Ishikawa (cell line): ENCODE measurements around the gene PLXNA2.

Experiments
- CEBPB ChIP-seq: IDR thresholded peaks from 2 replicates; pipeline ENCODE4 v1.6.1; 2012
- CREB1 ChIP-seq: IDR thresholded peaks from 2 replicates; pipeline ENCODE4 v1.6.1; 2012; ENCODE audit warnings: low read depth
- EGR1 ChIP-seq: IDR thresholded peaks from 2 replicates; pipeline ENCODE4 v1.6.1; 2012
- EP300 ChIP-seq: IDR thresholded peaks from 2 replicates; pipeline ENCODE4 v1.6.1; 2012; ENCODE audit warnings: borderline replicate concordance
- FOXM1 ChIP-seq: IDR thresholded peaks from 2 replicates; pipeline ENCODE4 v1.6.1; 2012; ENCODE audit warnings: low read depth, borderline replicate concordance
- NFIC ChIP-seq: IDR thresholded peaks from 2 replicates; pipeline ENCODE4 v1.6.1; 2012
- RAD21 ChIP-seq: IDR thresholded peaks from 2 replicates; pipeline ENCODE4 v1.6.1; 2012; ENCODE audit warnings: low read depth
- TAF1 ChIP-seq: IDR thresholded peaks from 2 replicates; pipeline ENCODE4 v1.6.1; 2012; ENCODE audit warnings: low read depth, mild to moderate bottlenecking
- TCF12 ChIP-seq: IDR thresholded peaks from 2 replicates; pipeline ENCODE4 v1.6.1; 2012; ENCODE audit warnings: low read depth
- TEAD4 ChIP-seq: IDR thresholded peaks from 2 replicates; pipeline ENCODE4 v1.6.1; 2012
- YY1 ChIP-seq: IDR thresholded peaks from 2 replicates; pipeline ENCODE4 v1.6.1; 2012; ENCODE audit warnings: low read depth
- ZBTB7A ChIP-seq: IDR thresholded peaks from 2 replicates; pipeline ENCODE4 v1.6.1; 2012; ENCODE audit warnings: low read depth
- TF ChIP-seq, protein P1 (sequence below): IDR thresholded peaks from 2 replicates; pipeline ENCODE4 v1.6.1; 2012
- TF ChIP-seq, protein P2 (sequence below): IDR thresholded peaks from 2 replicates; pipeline ENCODE4 v1.6.1; 2012; ENCODE audit warnings: low read depth, mild to moderate bottlenecking
- TF ChIP-seq, protein P3 (sequence below): IDR thresholded peaks from 2 replicates; pipeline ENCODE4 v1.6.1; 2012

Gene PLXNA2

DNA sequence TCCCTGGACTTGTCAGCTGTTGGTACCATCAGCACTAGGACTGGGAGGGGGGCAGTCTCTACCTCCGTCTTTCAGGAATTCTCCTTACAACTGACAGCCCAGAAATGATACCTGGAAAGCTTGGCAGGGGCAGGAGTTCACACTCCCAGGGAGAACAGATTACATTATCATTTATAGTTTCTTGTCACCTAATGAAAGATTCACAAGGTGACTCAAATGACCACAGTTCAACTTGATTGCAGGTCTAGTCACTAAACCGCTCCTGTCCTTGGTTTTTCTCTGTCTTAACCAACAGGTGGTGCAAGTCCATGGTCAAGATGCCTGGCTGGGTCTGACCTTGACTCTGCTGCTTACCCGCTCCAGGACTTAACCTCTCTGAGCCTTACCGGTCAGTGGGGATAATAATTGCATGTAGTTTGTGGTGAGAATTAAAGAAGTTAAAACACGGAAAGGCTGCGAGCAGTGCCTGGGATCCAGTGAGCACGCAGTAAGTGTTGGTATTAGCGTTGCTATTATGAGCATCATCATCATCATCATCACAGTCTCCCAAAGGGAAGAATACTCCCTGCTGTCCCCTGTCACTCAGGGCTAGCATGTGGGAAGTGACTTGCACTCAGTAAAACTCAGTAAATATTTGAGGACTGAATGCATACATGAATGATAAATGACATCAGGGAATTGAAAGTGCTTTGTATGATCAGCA lies 207.9 kb downstream of the PLXNA2 start:
- TF ChIP-seq RAD21 (peak; percentile 16; the same call in 1 of the 2 replicates), FOXM1 (no peak)

DNA sequence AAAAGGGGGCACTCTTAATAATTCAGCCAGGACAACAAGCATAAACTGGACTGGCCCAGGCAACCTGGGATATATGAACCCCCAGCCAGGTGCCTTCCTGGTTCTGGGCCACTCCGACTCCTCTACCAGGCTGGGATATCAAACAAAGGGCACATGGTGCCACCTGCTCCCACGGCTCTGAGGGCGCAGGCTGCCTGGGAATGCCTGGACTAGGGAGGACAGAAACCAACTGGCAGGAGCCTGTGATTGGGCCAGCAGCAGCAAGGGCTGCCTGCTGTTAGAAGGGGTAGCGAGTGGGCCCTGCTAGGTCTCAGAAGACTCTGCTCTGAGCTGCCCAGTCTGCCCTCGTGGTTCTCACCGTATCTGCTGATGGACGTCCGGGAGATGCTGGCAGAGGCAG lies 210.0 kb downstream of the PLXNA2 start:
- TF ChIP-seq TAF1 (no peak), CEBPB (no peak), TCF12 (no peak), FOXM1 (no peak)
- TF ChIP-seq, protein P1, sequence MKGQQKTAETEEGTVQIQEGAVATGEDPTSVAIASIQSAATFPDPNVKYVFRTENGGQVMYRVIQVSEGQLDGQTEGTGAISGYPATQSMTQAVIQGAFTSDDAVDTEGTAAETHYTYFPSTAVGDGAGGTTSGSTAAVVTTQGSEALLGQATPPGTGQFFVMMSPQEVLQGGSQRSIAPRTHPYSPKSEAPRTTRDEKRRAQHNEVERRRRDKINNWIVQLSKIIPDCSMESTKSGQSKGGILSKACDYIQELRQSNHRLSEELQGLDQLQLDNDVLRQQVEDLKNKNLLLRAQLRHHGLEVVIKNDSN = no peak
- TF ChIP-seq, protein P2, sequence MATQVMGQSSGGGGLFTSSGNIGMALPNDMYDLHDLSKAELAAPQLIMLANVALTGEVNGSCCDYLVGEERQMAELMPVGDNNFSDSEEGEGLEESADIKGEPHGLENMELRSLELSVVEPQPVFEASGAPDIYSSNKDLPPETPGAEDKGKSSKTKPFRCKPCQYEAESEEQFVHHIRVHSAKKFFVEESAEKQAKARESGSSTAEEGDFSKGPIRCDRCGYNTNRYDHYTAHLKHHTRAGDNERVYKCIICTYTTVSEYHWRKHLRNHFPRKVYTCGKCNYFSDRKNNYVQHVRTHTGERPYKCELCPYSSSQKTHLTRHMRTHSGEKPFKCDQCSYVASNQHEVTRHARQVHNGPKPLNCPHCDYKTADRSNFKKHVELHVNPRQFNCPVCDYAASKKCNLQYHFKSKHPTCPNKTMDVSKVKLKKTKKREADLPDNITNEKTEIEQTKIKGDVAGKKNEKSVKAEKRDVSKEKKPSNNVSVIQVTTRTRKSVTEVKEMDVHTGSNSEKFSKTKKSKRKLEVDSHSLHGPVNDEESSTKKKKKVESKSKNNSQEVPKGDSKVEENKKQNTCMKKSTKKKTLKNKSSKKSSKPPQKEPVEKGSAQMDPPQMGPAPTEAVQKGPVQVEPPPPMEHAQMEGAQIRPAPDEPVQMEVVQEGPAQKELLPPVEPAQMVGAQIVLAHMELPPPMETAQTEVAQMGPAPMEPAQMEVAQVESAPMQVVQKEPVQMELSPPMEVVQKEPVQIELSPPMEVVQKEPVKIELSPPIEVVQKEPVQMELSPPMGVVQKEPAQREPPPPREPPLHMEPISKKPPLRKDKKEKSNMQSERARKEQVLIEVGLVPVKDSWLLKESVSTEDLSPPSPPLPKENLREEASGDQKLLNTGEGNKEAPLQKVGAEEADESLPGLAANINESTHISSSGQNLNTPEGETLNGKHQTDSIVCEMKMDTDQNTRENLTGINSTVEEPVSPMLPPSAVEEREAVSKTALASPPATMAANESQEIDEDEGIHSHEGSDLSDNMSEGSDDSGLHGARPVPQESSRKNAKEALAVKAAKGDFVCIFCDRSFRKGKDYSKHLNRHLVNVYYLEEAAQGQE = no peak

DNA sequence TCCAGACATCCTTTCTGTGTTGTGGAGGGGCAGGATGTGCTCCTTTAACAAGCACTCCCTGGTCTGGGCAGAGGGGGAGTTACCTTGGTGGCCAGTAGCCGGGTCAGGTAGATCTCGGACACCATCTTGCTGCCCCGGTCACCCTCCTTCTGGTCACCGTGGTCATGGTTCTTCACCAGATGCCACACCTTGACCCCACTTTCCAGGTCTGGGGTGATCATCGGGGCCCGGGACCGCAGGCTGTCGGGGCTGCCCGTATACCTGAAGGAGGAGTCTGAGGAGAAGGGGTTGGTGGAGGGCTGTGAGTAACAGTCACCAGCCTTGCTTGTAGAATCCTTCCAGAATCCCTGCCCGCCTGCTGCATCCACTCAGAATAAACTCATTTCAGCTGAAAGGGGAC lies 210.9 kb downstream of the PLXNA2 start:
- TF ChIP-seq EP300 = no peak
- TF ChIP-seq NFIC = no peak
- no peak for TF ChIP-seq CREB1
- TF ChIP-seq FOXM1 = no peak
- TF ChIP-seq TAF1 = no peak
- TF ChIP-seq, protein P3, sequence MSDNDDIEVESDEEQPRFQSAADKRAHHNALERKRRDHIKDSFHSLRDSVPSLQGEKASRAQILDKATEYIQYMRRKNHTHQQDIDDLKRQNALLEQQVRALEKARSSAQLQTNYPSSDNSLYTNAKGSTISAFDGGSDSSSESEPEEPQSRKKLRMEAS = no peak
- no peak for TF ChIP-seq TEAD4
- no peak for TF ChIP-seq CEBPB
- no peak for TF ChIP-seq EGR1
- TF ChIP-seq, protein P2 = no peak
- no peak for TF ChIP-seq ZBTB7A
- no peak for TF ChIP-seq TCF12
- TF ChIP-seq RAD21 = no peak

DNA sequence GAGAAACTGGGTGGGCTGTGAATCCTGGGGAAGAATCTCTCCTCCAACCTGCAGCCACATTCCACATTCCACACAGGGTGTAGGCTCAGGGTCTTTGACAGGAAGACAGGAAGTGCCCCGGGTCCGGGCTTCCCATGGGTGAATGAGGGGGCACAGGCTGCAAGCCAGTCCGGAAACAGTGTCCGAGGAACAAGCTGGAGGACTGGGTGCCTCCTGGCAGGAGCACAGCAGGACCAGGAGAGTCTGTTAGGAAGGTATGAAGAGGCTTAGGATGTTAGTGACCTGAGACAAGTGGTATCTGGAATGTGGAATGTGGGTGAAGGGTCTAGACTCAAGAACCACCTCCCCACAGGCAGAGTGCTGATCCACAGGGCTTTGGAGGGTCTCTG lies 212.3 kb downstream of the PLXNA2 start:
- TF ChIP-seq TEAD4 (no peak), RAD21 (no peak), CREB1 (no peak), YY1 (no peak)
- TF ChIP-seq, protein P1 = no peak

DNA sequence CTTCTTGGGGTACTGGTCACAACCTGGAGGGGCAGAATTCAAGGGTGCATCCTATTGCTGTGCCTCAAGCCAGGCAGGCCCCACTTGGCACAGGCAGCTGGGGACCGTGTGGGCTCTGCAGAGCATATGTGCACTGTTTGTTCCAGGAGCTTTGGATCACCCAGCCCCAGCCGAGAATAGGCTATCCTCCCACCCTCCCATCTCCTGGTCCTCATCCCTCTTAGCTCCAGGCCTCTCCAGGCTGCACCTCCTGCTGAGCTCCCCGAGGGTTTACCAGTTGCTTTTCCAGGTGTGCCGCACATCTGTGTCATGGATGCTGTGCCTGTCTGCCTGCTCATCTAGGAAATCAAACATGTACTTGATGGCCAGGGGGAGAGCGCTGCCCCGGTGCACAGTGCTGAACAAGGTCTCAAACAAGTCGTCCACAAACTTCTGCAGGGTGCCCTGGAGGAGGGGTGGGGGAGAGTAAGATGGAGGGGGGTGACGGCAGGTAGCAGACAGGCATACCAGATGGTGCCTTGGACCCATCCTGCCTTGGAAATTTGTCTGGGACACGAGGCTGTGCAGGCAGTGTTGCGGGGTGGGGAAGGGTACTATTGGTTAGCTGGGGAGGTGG lies 212.8 kb downstream of the PLXNA2 start:
- TF ChIP-seq ZBTB7A = no peak
- no peak for TF ChIP-seq CREB1
- TF ChIP-seq, protein P3 = no peak

DNA sequence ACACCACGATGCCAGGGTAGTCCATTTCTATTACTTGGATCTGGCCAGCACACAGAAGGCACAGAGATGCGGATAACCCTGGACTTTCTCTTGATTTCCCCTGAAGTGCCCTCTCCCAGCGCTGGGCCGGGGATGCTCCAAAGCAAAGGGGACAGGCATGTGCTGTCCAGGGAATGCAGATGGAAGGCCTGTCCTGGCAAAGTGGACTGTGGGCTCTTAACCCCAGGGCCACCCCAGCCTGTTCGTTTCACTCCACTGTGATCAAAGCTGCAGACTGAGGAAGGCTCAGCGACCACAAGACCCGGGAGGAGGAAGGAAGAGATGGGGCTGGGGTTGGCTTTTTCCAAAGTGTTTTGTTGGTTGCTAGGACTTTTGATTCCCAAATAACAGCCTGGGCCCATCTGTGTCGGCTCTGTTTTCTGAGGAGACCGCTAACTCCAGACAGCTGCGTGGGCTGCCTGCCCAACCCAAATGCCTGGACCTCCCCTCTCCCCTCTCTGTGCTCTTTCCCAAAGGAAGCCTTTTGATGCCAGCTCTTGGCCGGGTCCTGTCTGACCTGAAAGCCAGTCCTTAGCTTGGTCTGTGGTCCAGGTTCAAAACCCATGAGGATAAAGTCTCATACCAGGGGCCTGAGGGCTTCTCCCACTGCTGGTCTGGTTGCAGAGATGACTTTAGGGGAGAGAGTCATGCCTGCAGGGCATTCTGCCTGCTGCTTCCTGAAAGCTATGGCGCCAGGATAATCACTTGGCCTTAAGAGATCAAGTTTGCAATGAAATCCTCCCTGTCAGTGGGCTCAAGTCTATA lies 213.7 kb downstream of the PLXNA2 start:
- TF ChIP-seq CREB1 (no peak), YY1 (no peak), TEAD4 (no peak), EP300 (no peak), TCF12 (no peak), TAF1 (no peak), RAD21 (no peak), EGR1 (no peak), FOXM1 (no peak), CEBPB (no peak), ZBTB7A (no peak), NFIC (no peak)
- TF ChIP-seq, protein P1 = no peak
- TF ChIP-seq, protein P2 = no peak
- TF ChIP-seq, protein P3 = no peak
